ENCODE results near the gene PEX1. TPM values are rescaled to one million over a fixed set of nuclear protein-coding genes. Genes with fewer than 3 reads are reported as not detected.

PEX1 gene
- polyA plus RNA-seq, 1 donor from 2014 or later: 108 TPM

DNA sequence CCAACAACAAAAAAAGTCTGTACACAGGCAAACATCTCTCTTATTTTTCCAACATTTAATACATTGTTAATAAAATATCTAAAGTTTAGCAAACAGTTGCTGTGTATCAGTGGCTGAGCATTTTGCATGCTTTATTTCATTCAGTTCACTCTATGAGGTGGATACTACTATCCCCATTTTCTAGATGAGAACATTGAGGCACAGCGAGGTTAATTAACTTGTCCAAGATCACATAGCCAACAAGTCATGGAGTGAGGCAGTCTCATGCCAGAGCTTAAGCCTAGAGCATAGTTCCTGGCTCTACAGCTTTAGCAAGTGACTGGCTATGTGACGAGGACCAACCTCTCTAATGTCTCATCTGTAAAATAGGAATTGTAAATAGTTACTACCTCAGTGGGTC, 76.7 kb downstream of the PEX1 start:
- H3K27me3 ChIP-seq (ENCODE audit: insufficient read depth, low read depth, low read length): no peaks in the 10 kb centered on the region
- H3K4me2 ChIP-seq (ENCODE audit: low read length): no peak overlapping the region
- H3K79me2 ChIP-seq (replicated peaks; ENCODE audit: insufficient read depth, low read length): peaks cover 5% of the 10 kb centered on the region
- TF ChIP-seq EZH2 (IDR thresholded peaks at IDR 0.05; ENCODE audit: borderline replicate concordance, insufficient read depth, low read length, poor library complexity, severe bottlenecking): no peak
- no peak for TF ChIP-seq POLR2AphosphoS5 (IDR thresholded peaks at IDR 0.05)
- TF ChIP-seq, protein P1, sequence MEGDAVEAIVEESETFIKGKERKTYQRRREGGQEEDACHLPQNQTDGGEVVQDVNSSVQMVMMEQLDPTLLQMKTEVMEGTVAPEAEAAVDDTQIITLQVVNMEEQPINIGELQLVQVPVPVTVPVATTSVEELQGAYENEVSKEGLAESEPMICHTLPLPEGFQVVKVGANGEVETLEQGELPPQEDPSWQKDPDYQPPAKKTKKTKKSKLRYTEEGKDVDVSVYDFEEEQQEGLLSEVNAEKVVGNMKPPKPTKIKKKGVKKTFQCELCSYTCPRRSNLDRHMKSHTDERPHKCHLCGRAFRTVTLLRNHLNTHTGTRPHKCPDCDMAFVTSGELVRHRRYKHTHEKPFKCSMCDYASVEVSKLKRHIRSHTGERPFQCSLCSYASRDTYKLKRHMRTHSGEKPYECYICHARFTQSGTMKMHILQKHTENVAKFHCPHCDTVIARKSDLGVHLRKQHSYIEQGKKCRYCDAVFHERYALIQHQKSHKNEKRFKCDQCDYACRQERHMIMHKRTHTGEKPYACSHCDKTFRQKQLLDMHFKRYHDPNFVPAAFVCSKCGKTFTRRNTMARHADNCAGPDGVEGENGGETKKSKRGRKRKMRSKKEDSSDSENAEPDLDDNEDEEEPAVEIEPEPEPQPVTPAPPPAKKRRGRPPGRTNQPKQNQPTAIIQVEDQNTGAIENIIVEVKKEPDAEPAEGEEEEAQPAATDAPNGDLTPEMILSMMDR (IDR thresholded peaks at IDR 0.05; ENCODE audit: poor library complexity, severe bottlenecking): no peak
- TF ChIP-seq TAF1 (IDR thresholded peaks at IDR 0.05; ENCODE audit: low read depth): no peak
- TF ChIP-seq, protein P2, sequence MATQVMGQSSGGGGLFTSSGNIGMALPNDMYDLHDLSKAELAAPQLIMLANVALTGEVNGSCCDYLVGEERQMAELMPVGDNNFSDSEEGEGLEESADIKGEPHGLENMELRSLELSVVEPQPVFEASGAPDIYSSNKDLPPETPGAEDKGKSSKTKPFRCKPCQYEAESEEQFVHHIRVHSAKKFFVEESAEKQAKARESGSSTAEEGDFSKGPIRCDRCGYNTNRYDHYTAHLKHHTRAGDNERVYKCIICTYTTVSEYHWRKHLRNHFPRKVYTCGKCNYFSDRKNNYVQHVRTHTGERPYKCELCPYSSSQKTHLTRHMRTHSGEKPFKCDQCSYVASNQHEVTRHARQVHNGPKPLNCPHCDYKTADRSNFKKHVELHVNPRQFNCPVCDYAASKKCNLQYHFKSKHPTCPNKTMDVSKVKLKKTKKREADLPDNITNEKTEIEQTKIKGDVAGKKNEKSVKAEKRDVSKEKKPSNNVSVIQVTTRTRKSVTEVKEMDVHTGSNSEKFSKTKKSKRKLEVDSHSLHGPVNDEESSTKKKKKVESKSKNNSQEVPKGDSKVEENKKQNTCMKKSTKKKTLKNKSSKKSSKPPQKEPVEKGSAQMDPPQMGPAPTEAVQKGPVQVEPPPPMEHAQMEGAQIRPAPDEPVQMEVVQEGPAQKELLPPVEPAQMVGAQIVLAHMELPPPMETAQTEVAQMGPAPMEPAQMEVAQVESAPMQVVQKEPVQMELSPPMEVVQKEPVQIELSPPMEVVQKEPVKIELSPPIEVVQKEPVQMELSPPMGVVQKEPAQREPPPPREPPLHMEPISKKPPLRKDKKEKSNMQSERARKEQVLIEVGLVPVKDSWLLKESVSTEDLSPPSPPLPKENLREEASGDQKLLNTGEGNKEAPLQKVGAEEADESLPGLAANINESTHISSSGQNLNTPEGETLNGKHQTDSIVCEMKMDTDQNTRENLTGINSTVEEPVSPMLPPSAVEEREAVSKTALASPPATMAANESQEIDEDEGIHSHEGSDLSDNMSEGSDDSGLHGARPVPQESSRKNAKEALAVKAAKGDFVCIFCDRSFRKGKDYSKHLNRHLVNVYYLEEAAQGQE (IDR thresholded peaks at IDR 0.05; ENCODE audit: borderline replicate concordance): no peak
- no peak for TF ChIP-seq MXI1 (conservative IDR thresholded peaks at IDR 0.05; ENCODE audit: poor library complexity, severe bottlenecking)
- TF ChIP-seq EP300 (conservative IDR thresholded peaks at IDR 0.05; ENCODE audit: poor library complexity, severe bottlenecking): no peak
- no peak for TF ChIP-seq RAD21 (conservative IDR thresholded peaks at IDR 0.05)
- TF ChIP-seq SMC3 (conservative IDR thresholded peaks at IDR 0.05; ENCODE audit: poor library complexity): no peak
- peaks cover 9% of the 10 kb centered on the region for H3K36me3 ChIP-seq (ENCODE audit: insufficient read depth, low read length)
- no peak overlapping the region for H3K4me3 ChIP-seq (ENCODE audit: low read length)
- no peaks in the 10 kb centered on the region for H3K9me3 ChIP-seq (ENCODE audit: low read length)
- no peak overlapping the region for H3K27ac ChIP-seq (ENCODE audit: low read length)
- H3K9ac ChIP-seq (ENCODE audit: low read length): no peak overlapping the region
- no peak overlapping the region for H2AFZ ChIP-seq (ENCODE audit: low read depth, low read length)
- no peaks in the 10 kb centered on the region for H4K20me1 ChIP-seq (ENCODE audit: insufficient read depth)
- H3F3A ChIP-seq (ENCODE audit: insufficient read depth, low read length, poor library complexity, severe bottlenecking): peaks cover 2% of the 10 kb centered on the region
- no peaks in the 10 kb centered on the region for H3K9me2 ChIP-seq (ENCODE audit: insufficient read depth, low read length)

DNA sequence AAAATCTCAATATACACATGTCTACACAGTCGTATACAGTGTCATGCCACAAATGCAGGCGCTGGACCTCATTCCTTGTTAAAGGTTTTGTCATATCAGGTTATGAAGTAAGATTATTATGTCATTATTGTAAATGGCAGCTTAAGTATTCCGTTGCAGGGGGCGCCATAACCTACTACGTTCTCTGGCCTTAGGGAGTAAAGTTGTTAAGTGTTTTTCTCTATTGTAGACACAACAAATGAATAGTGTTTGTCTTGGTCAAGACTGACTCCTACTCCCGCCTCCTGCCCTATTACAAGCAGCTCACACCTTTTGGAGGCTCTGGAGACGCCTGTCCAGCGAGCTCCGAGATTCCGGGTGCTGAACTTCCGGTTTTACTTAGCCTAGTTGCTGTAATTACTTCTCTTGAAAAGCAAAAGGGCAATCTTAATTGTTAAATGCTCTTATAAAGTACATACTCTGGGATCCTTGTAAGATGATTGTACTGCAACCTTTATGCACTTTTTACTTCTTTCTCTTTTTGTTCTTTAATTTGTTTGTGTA, 80.0 kb downstream of the PEX1 start:
- Histone ChIP-seq H3K9ac (ENCODE audit: low read length) (peak overlapping the region; percentile 95), H3K79me2 (replicated peaks; ENCODE audit: insufficient read depth, low read length) (peaks cover 5% of the 10 kb centered on the region), H3K36me3 (ENCODE audit: insufficient read depth, low read length) (peaks cover 5% of the 10 kb centered on the region), H3K4me2 (ENCODE audit: low read length) (peak overlapping the region; percentile 71), H3F3A (ENCODE audit: insufficient read depth, low read length, poor library complexity, severe bottlenecking) (peaks cover 2% of the 10 kb centered on the region), H3K9me2 (ENCODE audit: insufficient read depth, low read length) (no peaks in the 10 kb centered on the region), H3K4me3 (ENCODE audit: low read length) (peak overlapping the region; percentile 98), H3K27ac (ENCODE audit: low read length) (peak overlapping the region; percentile 84), H4K20me1 (ENCODE audit: insufficient read depth) (no peaks in the 10 kb centered on the region), H3K27me3 (ENCODE audit: insufficient read depth, low read depth, low read length) (no peaks in the 10 kb centered on the region), H3K9me3 (ENCODE audit: low read length) (no peaks in the 10 kb centered on the region), H2AFZ (ENCODE audit: low read depth, low read length) (peak overlapping the region; percentile 88)
- TF ChIP-seq MXI1 (conservative IDR thresholded peaks at IDR 0.05; ENCODE audit: poor library complexity, severe bottlenecking) (no peak), SMC3 (conservative IDR thresholded peaks at IDR 0.05; ENCODE audit: poor library complexity) (no peak)
- TF ChIP-seq, protein P1 (IDR thresholded peaks at IDR 0.05; ENCODE audit: poor library complexity, severe bottlenecking): peak; percentile 62
